Testis (tissue), 3 donors: ENCODE measurements around the gene PRR5L. TPM values are rescaled to one million over a fixed set of nuclear protein-coding genes. Genes with fewer than 3 reads are reported as not detected.
"Not testable (repeated sequence)": the region's sequence is repeated elsewhere in the genome, so short reads cannot be mapped to it uniquely, and the experiment has no call there.

Experiments used
- DNase-seq: peaks from one replicate; pipeline ENCODE4 v3.0.0-alpha.2; 2019
- H3K27ac ChIP-seq, 2 donors: fragments of 200-600 bp; sonication (generic); one replicate each; pipeline ENCODE4 v1.5.1; 2019
- H3K27me3 ChIP-seq: fragments of 200-600 bp; sonication (generic); one replicate; pipeline ENCODE4 v1.5.1; 2019
- H3K36me3 ChIP-seq: fragments of 200-600 bp; sonication (generic); one replicate; pipeline ENCODE4 v1.5.1; 2017; ENCODE audit warnings: low read depth; ENCODE audit errors: missing control alignments
- H3K4me1 ChIP-seq: fragments of 200-600 bp; sonication (generic); one replicate; pipeline ENCODE4 v1.5.1; 2019
- H3K4me3 ChIP-seq, 2 donors: fragments of 200-600 bp; sonication (generic); one replicate each; pipeline ENCODE4 v1.5.1; 2017 to 2019
- H3K9me3 ChIP-seq: fragments of 200-600 bp; sonication (generic); one replicate; pipeline ENCODE4 v1.5.1; 2017
- POLR2A ChIP-seq: fragments of 450-650 bp; IDR thresholded peaks from one replicate; pipeline ENCODE4 v1.6.1; 2017; ENCODE audit warnings: antibody characterized with exemption, mild to moderate bottlenecking, moderate library complexity
- WGBS, 2 donors: methylation state at CpG; one replicate each; pipeline ENCODE4 v1.1.5; 2018; 5-methylcytosine and 5-hydroxymethylcytosine counted together
- intact Hi-C: fragments of 100-400 bp; cut with DNase I; formaldehyde crosslinking; loops from one replicate; pipeline ENCODE4 v1.15.1; 2023; ENCODE audit warnings: low total_unique reads
- polyA plus RNA-seq: library from polyadenylated mRNA; stranded (reverse); fragments of 350-450 nt; fragmentation: Illumina TruSeq; extraction: RNeasy Lipid Tissue Mini Kit (QIAGEN cat#74804); gene quantifications from one replicate; pipeline ENCODE4 v1.2.3, GENCODE V29; 2014; ENCODE audit warnings: low read depth, low replicate concordance; ENCODE audit not compliant: insufficient read depth
- total RNA-seq, 2 donors: library from RNA; depleted of rRNA; stranded (reverse); fragments of >200 nt; gene quantifications; one replicate each; pipeline ENCODE4 v1.2.3, GENCODE V29; 2016
- TF ChIP-seq, protein P1 (sequence below), 3 experiments: fragments of 450-650 bp in 2 of 3; fragments of 200-600 bp in 1 of 3; sonication (generic) in 1 of 3; IDR thresholded peaks; one replicate each; pipeline ENCODE4 v1.5.1; 2016 to 2019; ENCODE audit warnings: antibody characterized with exemption in 3 of 3, mild to moderate bottlenecking in 2 of 3, moderate library complexity in 1 of 3

PRR5L gene
- total and polyA plus RNA-seq, 3 donors from 2014 or later, result 8.1 to 15.4 (median 14.7) TPM

DNA sequence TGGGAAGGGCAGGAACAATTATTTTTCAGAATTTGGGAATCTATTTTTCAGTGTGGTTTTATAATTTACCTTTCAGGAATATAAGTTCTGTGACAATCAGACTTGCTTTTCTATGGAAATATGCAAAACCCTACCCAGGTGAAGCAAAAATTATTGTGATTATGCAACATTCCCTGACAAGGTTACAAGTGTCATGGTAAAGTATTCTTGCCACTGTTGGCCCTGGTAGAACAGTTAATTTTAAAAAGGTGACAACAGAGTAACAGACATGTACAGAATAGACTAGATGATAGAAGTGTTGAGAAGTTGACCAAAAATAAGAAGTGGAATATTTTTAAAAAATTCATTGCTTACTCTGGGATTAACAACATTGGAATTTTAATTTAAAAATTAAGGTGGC is 184.7 kb downstream of the PRR5L start:
- no peak for DNase-seq
- Histone ChIP-seq H3K27ac (peak overlapping the region in 1 of 2 donors; percentile 14), H3K36me3 (no peaks in the 10 kb centered on the region), H3K4me3 (no peak overlapping the region), H3K27me3 (no peaks in the 10 kb centered on the region), H3K9me3 (no peaks in the 10 kb centered on the region), H3K4me1 (peaks cover 8% of the 10 kb centered on the region)
- intact Hi-C loops, result no loop called here
- TF ChIP-seq, protein P1, sequence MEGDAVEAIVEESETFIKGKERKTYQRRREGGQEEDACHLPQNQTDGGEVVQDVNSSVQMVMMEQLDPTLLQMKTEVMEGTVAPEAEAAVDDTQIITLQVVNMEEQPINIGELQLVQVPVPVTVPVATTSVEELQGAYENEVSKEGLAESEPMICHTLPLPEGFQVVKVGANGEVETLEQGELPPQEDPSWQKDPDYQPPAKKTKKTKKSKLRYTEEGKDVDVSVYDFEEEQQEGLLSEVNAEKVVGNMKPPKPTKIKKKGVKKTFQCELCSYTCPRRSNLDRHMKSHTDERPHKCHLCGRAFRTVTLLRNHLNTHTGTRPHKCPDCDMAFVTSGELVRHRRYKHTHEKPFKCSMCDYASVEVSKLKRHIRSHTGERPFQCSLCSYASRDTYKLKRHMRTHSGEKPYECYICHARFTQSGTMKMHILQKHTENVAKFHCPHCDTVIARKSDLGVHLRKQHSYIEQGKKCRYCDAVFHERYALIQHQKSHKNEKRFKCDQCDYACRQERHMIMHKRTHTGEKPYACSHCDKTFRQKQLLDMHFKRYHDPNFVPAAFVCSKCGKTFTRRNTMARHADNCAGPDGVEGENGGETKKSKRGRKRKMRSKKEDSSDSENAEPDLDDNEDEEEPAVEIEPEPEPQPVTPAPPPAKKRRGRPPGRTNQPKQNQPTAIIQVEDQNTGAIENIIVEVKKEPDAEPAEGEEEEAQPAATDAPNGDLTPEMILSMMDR (IDR thresholded peaks at IDR 0.05), result no peak
- no peak for TF ChIP-seq POLR2A

DNA sequence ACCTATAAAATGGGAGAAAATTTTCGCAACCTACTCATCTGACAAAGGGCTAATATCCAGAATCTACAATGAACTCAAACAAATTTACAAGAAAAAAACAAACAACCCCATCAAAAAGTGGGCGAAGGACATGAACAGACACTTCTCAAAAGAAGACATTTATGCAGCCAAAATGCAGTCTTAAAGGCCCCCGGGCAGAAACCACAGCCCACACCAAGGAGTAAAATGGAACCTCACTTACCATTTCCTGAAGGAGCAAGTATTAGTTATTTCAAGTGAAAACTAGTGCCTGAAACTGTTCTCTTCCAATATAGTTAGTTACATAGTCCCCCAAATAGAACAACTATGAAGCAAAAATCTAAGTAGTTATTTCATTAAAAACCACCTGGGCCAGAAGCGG is 187.0 kb downstream of the PRR5L start:
- H3K36me3 ChIP-seq, result not testable (repeated sequence)

DNA sequence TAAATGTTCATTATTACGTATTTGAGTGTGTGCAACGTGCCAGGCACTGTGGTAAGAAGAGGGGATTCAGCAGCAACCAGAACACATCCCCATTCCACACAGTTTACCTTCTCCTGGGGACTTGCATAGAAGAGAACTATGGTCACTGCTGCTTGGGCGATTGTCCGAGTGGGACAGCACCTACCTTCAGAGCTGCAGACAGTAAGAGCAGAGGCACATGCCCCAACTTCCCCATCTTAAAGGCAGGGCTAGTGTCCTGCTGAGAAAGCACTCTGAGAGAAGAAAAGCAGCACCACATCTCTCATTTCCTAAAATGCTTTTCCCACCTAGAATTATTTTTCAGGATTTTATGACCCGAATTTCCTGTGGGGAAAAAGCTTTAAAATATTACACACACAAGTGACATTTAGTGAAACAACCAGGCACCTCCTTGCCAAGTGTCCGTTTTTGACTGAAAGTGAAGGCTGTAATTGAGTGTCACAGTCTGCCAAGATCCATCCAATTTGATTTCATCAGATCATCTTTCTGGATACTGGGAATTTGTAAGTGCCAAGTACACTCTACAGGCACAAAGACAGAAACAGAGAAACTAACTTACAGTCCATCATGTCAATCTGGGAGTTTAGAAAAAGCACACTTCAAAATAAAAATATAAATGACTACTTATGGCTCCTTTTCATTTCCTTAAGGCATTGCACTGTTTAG is 189.4 kb downstream of the PRR5L start:
- 64 to 69% methylated on average over 6 of the region's 6 CpGs for WGBS, 2 donors
- no peaks in the 10 kb centered on the region for H3K36me3 ChIP-seq
- peak; percentile 26 for DNase-seq
- TF ChIP-seq POLR2A, result no peak
- TF ChIP-seq, protein P1 (IDR thresholded peaks at IDR 0.05), result no peak
- H3K4me1 ChIP-seq, result peaks cover 8% of the 10 kb centered on the region
- intact Hi-C loops, result no loop called here
- H3K9me3 ChIP-seq, result no peaks in the 10 kb centered on the region
- no peaks in the 10 kb centered on the region for H3K27me3 ChIP-seq
- H3K4me3 ChIP-seq, result no peak overlapping the region
- no peak overlapping the region for H3K27ac ChIP-seq

More for the DNA sequence above, 187.0 kb downstream of the PRR5L start:
- H3K4me3 ChIP-seq, H3K9me3 ChIP-seq, intact Hi-C loops, H3K27me3 ChIP-seq, DNase-seq, H3K27ac ChIP-seq, H3K4me1 ChIP-seq: not testable (repeated sequence)
- 94 to 96% methylated on average over 3 of the region's 4 CpGs for WGBS, 2 donors

DNA sequence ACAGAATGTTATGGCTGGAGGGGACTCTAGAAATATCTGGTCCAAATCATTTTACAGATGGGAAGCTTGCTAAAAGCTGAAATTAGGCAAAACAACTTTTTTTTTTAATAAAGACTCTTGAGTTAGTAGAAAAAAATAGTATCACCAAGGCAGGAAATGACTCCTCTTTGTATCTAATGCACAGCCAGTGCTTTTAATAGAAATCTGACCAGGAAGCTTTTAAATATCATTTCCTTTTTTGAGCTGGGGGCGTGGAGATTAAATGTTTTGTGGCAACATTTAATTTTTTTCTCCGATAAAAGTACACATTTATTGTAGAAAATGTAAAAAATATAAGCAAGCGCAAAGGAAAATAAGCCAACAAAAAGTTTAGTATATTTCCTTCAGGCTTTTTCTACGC is 191.5 kb downstream of the PRR5L start:
- H3K36me3 ChIP-seq, result no peaks in the 10 kb centered on the region
- intact Hi-C loops, result no loop called here
- TF ChIP-seq POLR2A, result no peak
- TF ChIP-seq, protein P1 (IDR thresholded peaks at IDR 0.05), result no peak
- H3K9me3 ChIP-seq, result no peaks in the 10 kb centered on the region
- 70 to 78% methylated on average over 4 of the region's 4 CpGs for WGBS, 2 donors
- DNase-seq, result no peak
- H3K27me3 ChIP-seq, result no peaks in the 10 kb centered on the region
- H3K27ac ChIP-seq, result peak overlapping the region in 1 of 2 donors; percentile 23
- peaks cover 8% of the 10 kb centered on the region for H3K4me1 ChIP-seq
- no peak overlapping the region for H3K4me3 ChIP-seq

DNA sequence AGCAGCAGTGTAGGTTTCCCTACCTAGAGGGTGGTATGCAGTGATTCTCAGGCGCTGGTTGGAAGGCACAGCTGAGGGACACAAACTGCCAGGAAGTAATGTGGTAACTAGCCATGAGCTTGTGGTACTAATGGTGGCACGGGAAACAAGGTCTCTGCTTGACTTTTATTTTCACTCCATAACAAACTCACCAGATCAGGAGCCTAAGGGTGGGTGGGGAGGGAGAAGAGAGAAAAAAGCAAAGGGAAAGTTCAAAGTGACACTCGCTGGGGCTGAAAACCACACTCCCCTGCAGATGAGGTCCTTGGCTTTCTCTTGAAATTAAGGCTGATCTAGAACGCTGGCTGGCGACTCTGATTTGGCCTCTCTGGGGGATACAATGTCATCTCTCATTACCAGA is 192.0 kb downstream of the PRR5L start:
- Histone ChIP-seq H3K36me3 (no peaks in the 10 kb centered on the region), H3K9me3 (no peaks in the 10 kb centered on the region), H3K27me3 (no peaks in the 10 kb centered on the region), H3K27ac (peak overlapping the region in 1 of 2 donors; percentile 23), H3K4me3 (no peak overlapping the region), H3K4me1 (peaks cover 8% of the 10 kb centered on the region)
- intact Hi-C loops, result no loop called here
- WGBS, 2 donors, result 72 to 77% methylated on average over 5 of the region's 5 CpGs
- TF ChIP-seq, protein P1 (IDR thresholded peaks at IDR 0.05), result no peak
- TF ChIP-seq POLR2A, result no peak
- DNase-seq, result no peak
